GM12892 (cell line): ENCODE results near the gene MAPK14.

Experiments
- POLR2A ChIP-seq: IDR thresholded peaks from 2 replicates; pipeline ENCODE4 v1.6.1; 2011; ENCODE audit warnings: low read depth, low read length, control low read depth
- POLR2AphosphoS5 ChIP-seq: IDR thresholded peaks from 2 replicates; pipeline ENCODE4 v1.6.1; 2011; ENCODE audit warnings: low read depth, low read length, control low read depth
- TAF1 ChIP-seq: IDR thresholded peaks from 2 replicates; pipeline ENCODE4 v1.6.1; 2011; ENCODE audit warnings: low read depth, mild to moderate bottlenecking, control low read depth, low read length, borderline replicate concordance

DNA sequence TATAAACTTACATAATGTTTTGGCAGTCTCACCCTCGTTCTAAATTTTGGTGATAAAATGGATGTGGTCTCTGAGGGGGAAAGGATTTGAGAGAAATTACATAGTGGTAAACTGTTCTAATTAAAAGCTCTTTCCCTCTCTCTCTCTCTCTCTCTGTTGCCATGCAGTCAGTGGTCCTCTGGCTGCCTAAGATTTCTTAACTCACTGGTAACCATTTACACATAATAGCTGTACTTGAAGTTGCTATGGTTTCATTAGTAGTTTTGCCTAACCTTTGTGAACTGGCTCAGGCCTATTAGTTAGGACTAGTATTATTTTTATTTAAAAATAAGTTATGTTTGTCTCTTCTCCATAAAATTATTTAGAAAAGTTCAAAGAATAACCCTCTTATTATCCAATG lies 42.0 kb downstream of the MAPK14 start:
- no peak for TF ChIP-seq POLR2AphosphoS5
- TF ChIP-seq POLR2A = no peak
- TF ChIP-seq TAF1 = no peak
